ENCODE measurements around the gene FCER1G. TPM values are rescaled to one million over a fixed set of nuclear protein-coding genes. Genes with fewer than 3 reads are reported as not detected.

Gene FCER1G
- total RNA-seq, 1 donor from 2014 or later: 4.3 TPM

- TF ChIP-seq, protein P1, sequence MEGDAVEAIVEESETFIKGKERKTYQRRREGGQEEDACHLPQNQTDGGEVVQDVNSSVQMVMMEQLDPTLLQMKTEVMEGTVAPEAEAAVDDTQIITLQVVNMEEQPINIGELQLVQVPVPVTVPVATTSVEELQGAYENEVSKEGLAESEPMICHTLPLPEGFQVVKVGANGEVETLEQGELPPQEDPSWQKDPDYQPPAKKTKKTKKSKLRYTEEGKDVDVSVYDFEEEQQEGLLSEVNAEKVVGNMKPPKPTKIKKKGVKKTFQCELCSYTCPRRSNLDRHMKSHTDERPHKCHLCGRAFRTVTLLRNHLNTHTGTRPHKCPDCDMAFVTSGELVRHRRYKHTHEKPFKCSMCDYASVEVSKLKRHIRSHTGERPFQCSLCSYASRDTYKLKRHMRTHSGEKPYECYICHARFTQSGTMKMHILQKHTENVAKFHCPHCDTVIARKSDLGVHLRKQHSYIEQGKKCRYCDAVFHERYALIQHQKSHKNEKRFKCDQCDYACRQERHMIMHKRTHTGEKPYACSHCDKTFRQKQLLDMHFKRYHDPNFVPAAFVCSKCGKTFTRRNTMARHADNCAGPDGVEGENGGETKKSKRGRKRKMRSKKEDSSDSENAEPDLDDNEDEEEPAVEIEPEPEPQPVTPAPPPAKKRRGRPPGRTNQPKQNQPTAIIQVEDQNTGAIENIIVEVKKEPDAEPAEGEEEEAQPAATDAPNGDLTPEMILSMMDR (IDR thresholded peaks at IDR 0.05; ENCODE audit: unreplicated experiment): no peak
- Mint-ChIP-seq H3K36me3 (ENCODE audit: low read depth, unreplicated experiment) (peaks cover 12% of the 10 kb centered on the region), H3K4me1 (ENCODE audit: unreplicated experiment) (peaks cover 78% of the 10 kb centered on the region), H3K4me3 (ENCODE audit: unreplicated experiment) (peak within 1 kb of the TSS; percentile 92), H3K27ac (ENCODE audit: unreplicated experiment) (peak within 1 kb of the TSS; percentile 98), H3K27me3 (ENCODE audit: unreplicated experiment) (peaks cover 13% of the 10 kb centered on the region), H3K9me3 (ENCODE audit: unreplicated experiment) (no peaks in the 10 kb centered on the region)
- DNase-seq (ENCODE audit: low spot score): no peak
These were observed 16.1 kb upstream of the FCER1G start, which contains the start of gene ADAMTS4 for GRCh38 chr1:161198897-161199431. Gene ADAMTS4, minus strand, starts transcription at chr1:161199054. Its CDS starts 427 bp downstream, at chr1:161198627.

DNA sequence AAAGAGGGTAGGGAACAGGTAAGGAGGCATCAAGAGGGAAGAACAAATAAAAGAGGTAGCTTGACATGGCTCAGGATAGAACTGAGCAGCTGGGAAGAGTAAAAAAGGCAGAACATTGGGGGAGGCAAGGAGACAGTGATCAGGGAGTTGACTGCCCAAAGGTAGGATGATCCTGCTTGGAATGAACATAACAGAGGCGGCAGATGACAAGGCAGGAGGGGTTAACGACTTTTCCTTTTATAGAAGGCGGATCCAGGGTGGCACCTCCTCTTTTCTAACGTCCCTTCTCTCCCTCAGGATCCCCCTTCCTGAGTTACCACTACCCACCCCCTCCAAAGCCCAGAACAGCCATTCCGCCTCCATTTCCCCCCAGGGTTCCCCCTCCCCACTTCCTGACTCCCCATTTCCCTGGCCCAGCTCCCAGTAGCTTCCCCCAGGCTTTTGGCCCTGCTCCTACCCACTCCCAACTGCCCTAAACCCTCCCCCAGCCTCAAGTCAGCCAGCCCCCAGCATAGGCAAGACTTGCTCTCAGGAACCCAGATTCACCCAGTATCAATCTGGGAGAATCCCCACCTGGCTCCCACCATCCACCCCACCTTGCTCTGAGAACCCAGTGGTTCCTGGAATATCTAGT, 15.5 kb upstream of the FCER1G start:
- TF ChIP-seq, protein P1 (IDR thresholded peaks at IDR 0.05; ENCODE audit: unreplicated experiment): no peak
- Mint-ChIP-seq H3K36me3 (ENCODE audit: low read depth, unreplicated experiment) (peaks cover 16% of the 10 kb centered on the region), H3K4me1 (ENCODE audit: unreplicated experiment) (peaks cover 81% of the 10 kb centered on the region), H3K4me3 (ENCODE audit: unreplicated experiment) (peak overlapping the region; percentile 61), H3K27me3 (ENCODE audit: unreplicated experiment) (peaks cover 13% of the 10 kb centered on the region), H3K9me3 (ENCODE audit: unreplicated experiment) (no peaks in the 10 kb centered on the region), H3K27ac (ENCODE audit: unreplicated experiment) (peak overlapping the region; percentile 98)
- no peak for DNase-seq (ENCODE audit: low spot score)

DNA sequence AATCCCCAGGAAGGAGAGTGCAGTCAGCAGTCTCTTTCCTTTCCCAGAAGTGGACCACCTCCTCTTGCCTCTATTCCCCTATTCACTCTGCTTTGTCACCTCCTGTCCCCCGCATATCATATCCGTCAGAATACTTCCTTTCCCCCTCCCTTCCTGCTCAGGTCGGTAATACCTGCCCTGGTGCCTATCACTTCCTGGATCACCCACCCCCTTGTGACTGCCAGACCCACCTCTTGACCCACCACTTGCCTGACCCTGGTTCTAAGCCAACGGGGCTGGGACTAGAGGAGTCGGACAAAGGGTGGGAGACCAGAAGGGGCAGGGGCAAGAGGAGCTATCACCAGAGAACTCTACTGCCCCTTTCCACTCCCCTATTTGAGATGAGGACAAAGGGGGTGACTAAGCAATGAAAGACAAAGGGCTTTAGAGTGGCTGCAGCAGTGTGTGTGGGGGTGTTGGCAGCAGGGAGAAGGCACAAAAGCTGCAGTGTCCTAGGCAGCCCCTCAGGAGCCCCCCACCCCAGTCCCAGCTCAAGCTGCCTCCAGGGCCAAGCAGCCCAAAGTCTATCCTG, 14.6 kb upstream of the FCER1G start:
- DNase-seq (ENCODE audit: low spot score): no peak
- peaks cover 13% of the 10 kb centered on the region for H3K36me3 Mint-ChIP-seq (ENCODE audit: low read depth, unreplicated experiment)
- H3K4me1 Mint-ChIP-seq (ENCODE audit: unreplicated experiment): peaks cover 78% of the 10 kb centered on the region
- H3K27me3 Mint-ChIP-seq (ENCODE audit: unreplicated experiment): peaks cover 9% of the 10 kb centered on the region
- H3K4me3 Mint-ChIP-seq (ENCODE audit: unreplicated experiment): peak overlapping the region; percentile 43
- TF ChIP-seq, protein P1 (IDR thresholded peaks at IDR 0.05; ENCODE audit: unreplicated experiment): no peak
- peak overlapping the region; percentile 98 for H3K27ac Mint-ChIP-seq (ENCODE audit: unreplicated experiment)
- no peaks in the 10 kb centered on the region for H3K9me3 Mint-ChIP-seq (ENCODE audit: unreplicated experiment)

- peak overlapping the region; percentile 98 for H3K27ac Mint-ChIP-seq (ENCODE audit: unreplicated experiment)
- peaks cover 7% of the 10 kb centered on the region for H3K27me3 Mint-ChIP-seq (ENCODE audit: unreplicated experiment)
- peak; percentile 34 for DNase-seq (ENCODE audit: low spot score)
- H3K4me1 Mint-ChIP-seq (ENCODE audit: unreplicated experiment): peaks cover 71% of the 10 kb centered on the region
- H3K4me3 Mint-ChIP-seq (ENCODE audit: unreplicated experiment): no peak overlapping the region
- H3K36me3 Mint-ChIP-seq (ENCODE audit: low read depth, unreplicated experiment): peaks cover 11% of the 10 kb centered on the region
- TF ChIP-seq, protein P1 (IDR thresholded peaks at IDR 0.05; ENCODE audit: unreplicated experiment): no peak
- H3K9me3 Mint-ChIP-seq (ENCODE audit: unreplicated experiment): no peaks in the 10 kb centered on the region
These were observed 13.9 kb upstream of the FCER1G start for GRCh38 chr1:161200992-161201835.
